Mammary epithelial cell (primary cell): ENCODE data around the gene CST7.

Experiments used
- CTCF ChIP-seq, 2 donors: IDR thresholded peaks in 1 of 2; conservative IDR thresholded peaks in 1 of 2; 2 replicates each; pipeline ENCODE4 v1.5.1; 2011 to 2012; ENCODE audit warnings: inconsistent platforms in 2 of 2, low read length in 2 of 2, mild to moderate bottlenecking in 2 of 2, control low read depth in 1 of 2, low read depth in 1 of 2; ENCODE audit not compliant: insufficient read depth in 1 of 2; ENCODE audit errors: extremely low read depth in 1 of 2
- EZH2 ChIP-seq: IDR thresholded peaks from 2 replicates; pipeline ENCODE4 v1.6.1; 2012; ENCODE audit warnings: low read length, inconsistent platforms, borderline replicate concordance

- no peak for TF ChIP-seq CTCF (conservative IDR thresholded peaks at IDR 0.05 in 1 of 2, IDR thresholded peaks at IDR 0.05 in 1 of 2; ENCODE audit: extremely low read depth in 1 of 2, insufficient read depth in 1 of 2, low read depth in 1 of 2, low read length in 2 of 2)
- TF ChIP-seq EZH2, result no peak
These were observed 17.4 kb downstream of the CST7 start for GRCh38 chr20:24966317-24967012.
